ENCODE measurements around the gene LMOD2.
"Not testable (repeated sequence)": the region's sequence is repeated elsewhere in the genome, so short reads cannot be mapped to it uniquely, and the experiment has no call there.

The LMOD2 gene

DNA sequence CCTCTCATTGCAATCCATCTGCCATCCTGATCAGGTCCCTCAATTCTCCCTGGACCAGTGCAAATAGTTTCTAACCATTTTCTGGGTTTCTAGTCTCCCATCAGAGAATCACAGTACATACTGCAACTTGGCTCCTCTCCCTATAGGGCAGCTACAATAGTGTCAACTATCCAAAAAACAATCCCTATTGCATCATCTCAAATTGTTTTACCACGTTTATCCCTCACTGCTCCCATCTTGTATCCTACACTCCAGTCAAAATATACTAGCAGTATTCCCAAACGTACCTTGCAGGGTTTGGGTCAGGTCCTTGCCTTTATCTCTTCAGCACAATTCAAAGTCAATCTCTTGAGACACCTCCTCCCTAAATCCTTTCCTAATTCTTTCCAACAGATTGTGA lies 30.4 kb upstream of the LMOD2 start:
- POLR2A ChIA-PET: no interaction called here
- CTCF ChIA-PET: no interaction called here
- DNase-seq (ENCODE audit: extremely low spot score): no peak
- no peak for TF ChIP-seq FOXK2 (IDR thresholded peaks at IDR 0.05)
- no peak for TF ChIP-seq HDGF (IDR thresholded peaks at IDR 0.05; ENCODE audit: borderline replicate concordance)
- TF ChIP-seq L3MBTL2 (conservative IDR thresholded peaks at IDR 0.05): no peak
- no peak for TF ChIP-seq ARNT (IDR thresholded peaks at IDR 0.05)
- TF ChIP-seq NFRKB (IDR thresholded peaks at IDR 0.05): no peak

DNA sequence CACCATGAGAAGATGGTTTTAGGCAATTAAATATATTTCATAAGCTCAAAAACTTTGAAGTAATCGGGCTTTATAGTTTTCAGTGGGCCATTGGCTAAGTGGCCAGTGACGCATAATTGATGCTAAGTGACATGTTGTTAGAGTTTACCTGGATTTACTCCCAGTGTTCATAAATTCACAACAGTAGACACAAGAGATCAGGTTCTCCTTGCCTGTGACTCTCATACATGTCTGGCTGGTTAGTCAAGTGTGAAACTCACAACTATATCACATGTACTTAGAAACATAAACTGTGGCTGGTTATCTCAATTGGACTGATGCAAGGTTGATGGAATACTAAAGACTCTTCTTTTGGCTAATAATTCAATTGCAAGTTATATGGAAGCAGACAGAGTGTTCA lies 27.8 kb upstream of the LMOD2 start:
- TF ChIP-seq L3MBTL2 (conservative IDR thresholded peaks at IDR 0.05) (no peak), CTBP1 (IDR thresholded peaks at IDR 0.05; ENCODE audit: borderline replicate concordance) (no peak), NFRKB (IDR thresholded peaks at IDR 0.05) (no peak), FOXK2 (IDR thresholded peaks at IDR 0.05) (no peak), HDGF (IDR thresholded peaks at IDR 0.05; ENCODE audit: borderline replicate concordance) (no peak), TARDBP (IDR thresholded peaks at IDR 0.05) (no peak), ZNF384 (IDR thresholded peaks at IDR 0.05) (no peak), BHLHE40 (IDR thresholded peaks at IDR 0.05; ENCODE audit: borderline replicate concordance) (no peak), ELF4 (IDR thresholded peaks at IDR 0.05) (no peak), LEF1 (IDR thresholded peaks at IDR 0.05; ENCODE audit: borderline replicate concordance) (no peak), SP1 (IDR thresholded peaks at IDR 0.05) (no peak), SUZ12 (IDR thresholded peaks at IDR 0.05) (no peak), FOXM1 (IDR thresholded peaks at IDR 0.05; ENCODE audit: borderline replicate concordance) (no peak), ARNT (IDR thresholded peaks at IDR 0.05) (no peak), FOXA1 (IDR thresholded peaks at IDR 0.05) (no peak)
- TF ChIP-seq, protein P1, sequence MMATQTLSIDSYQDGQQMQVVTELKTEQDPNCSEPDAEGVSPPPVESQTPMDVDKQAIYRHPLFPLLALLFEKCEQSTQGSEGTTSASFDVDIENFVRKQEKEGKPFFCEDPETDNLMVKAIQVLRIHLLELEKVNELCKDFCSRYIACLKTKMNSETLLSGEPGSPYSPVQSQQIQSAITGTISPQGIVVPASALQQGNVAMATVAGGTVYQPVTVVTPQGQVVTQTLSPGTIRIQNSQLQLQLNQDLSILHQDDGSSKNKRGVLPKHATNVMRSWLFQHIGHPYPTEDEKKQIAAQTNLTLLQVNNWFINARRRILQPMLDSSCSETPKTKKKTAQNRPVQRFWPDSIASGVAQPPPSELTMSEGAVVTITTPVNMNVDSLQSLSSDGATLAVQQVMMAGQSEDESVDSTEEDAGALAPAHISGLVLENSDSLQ (IDR thresholded peaks at IDR 0.05): no peak

DNA sequence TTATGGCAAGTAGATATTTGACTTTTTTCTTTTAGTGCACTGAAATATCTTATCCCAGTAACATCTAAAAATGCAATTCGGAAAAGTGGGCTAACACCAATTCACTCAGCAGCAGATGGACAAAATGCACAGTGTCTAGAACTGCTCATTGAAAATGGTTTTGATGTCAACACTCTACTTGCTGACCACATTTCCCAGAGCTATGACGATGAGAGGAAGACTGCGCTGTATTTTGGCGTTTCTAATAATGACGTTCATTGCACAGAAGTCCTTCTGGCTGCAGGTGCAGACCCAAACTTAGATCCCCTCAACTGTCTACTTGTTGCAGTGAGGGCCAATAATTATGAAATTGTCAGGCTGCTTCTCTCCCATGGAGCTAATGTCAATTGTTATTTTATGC lies 26.8 kb upstream of the LMOD2 start:
- TF ChIP-seq SP1 (IDR thresholded peaks at IDR 0.05) (no peak), TARDBP (IDR thresholded peaks at IDR 0.05) (no peak), NFRKB (IDR thresholded peaks at IDR 0.05) (no peak)
- DNase-seq (ENCODE audit: extremely low spot score): no peak
- CTCF ChIA-PET: no interaction called here
- POLR2A ChIA-PET: no interaction called here

More for the DNA sequence above, 27.8 kb upstream of the LMOD2 start:
- DNase-seq (ENCODE audit: extremely low spot score): no peak
- ChIA-PET POLR2A (no interaction called here), CTCF (no interaction called here)

DNA sequence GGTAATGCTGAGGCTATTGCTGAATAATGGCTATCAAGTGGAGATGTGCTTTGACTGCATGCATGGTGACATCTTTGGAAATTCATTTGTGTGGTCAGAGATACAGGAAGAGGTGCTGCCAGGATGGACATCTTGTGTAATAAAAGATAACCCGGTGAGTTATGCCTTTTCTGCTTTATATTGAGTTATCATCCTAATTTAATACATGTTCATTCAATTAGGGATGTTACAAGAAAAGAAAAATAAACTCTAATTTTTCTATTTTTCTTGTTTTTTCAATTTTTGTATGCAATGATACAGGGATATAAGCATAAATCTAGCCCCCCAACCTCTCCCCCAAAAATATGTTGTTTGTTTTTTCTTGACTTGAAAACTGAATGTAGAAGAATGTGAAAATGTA lies 26.4 kb upstream of the LMOD2 start:
- TF ChIP-seq L3MBTL2 (conservative IDR thresholded peaks at IDR 0.05): no peak
- TF ChIP-seq ARNT (IDR thresholded peaks at IDR 0.05): no peak
- TF ChIP-seq SP1 (IDR thresholded peaks at IDR 0.05): no peak
- TF ChIP-seq HDGF (IDR thresholded peaks at IDR 0.05; ENCODE audit: borderline replicate concordance): no peak
- TF ChIP-seq CTBP1 (IDR thresholded peaks at IDR 0.05; ENCODE audit: borderline replicate concordance): no peak
- ChIA-PET CTCF (no interaction called here), POLR2A (no interaction called here)
- DNase-seq (ENCODE audit: extremely low spot score): no peak

DNA sequence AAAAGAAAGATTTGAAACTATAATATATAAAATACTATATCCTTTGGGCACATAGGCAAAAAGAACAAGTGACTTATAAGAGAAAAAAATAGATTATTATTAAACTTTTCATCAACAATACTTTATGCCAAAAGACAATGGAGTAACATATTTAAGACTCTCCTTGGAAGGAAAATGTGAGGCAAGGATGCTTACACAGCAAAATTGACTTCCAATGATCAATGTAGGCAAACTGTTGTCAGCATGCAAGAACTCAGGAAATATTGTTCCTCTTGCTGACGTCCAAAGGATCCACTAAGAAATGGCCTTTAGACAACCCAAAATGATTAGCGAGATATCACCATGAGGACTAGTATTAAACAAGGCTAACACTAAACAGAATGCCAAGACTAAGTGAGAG lies 22.9 kb upstream of the LMOD2 start:
- CTCF ChIA-PET: no interaction called here
- POLR2A ChIA-PET: no interaction called here
- TF ChIP-seq FOXM1 (IDR thresholded peaks at IDR 0.05; ENCODE audit: borderline replicate concordance): no peak
- no peak for TF ChIP-seq FOXA1 (IDR thresholded peaks at IDR 0.05)
- no peak for TF ChIP-seq ELF4 (IDR thresholded peaks at IDR 0.05)
- no peak for TF ChIP-seq SP1 (IDR thresholded peaks at IDR 0.05)
- TF ChIP-seq BHLHE40 (IDR thresholded peaks at IDR 0.05; ENCODE audit: borderline replicate concordance): no peak
- TF ChIP-seq, protein P1 (IDR thresholded peaks at IDR 0.05): no peak
- no peak for TF ChIP-seq SUZ12 (IDR thresholded peaks at IDR 0.05)
- no peak for TF ChIP-seq L3MBTL2 (conservative IDR thresholded peaks at IDR 0.05)
- TF ChIP-seq CTBP1 (IDR thresholded peaks at IDR 0.05; ENCODE audit: borderline replicate concordance): no peak
- TF ChIP-seq NFRKB (IDR thresholded peaks at IDR 0.05): no peak
- TF ChIP-seq ARNT (IDR thresholded peaks at IDR 0.05): no peak
- no peak for TF ChIP-seq HDGF (IDR thresholded peaks at IDR 0.05; ENCODE audit: borderline replicate concordance)
- no peak for TF ChIP-seq TARDBP (IDR thresholded peaks at IDR 0.05)
- no peak for TF ChIP-seq ZNF384 (IDR thresholded peaks at IDR 0.05)
- no peak for TF ChIP-seq LEF1 (IDR thresholded peaks at IDR 0.05; ENCODE audit: borderline replicate concordance)
- TF ChIP-seq FOXK2 (IDR thresholded peaks at IDR 0.05): no peak
- no peak for DNase-seq (ENCODE audit: extremely low spot score)

DNA sequence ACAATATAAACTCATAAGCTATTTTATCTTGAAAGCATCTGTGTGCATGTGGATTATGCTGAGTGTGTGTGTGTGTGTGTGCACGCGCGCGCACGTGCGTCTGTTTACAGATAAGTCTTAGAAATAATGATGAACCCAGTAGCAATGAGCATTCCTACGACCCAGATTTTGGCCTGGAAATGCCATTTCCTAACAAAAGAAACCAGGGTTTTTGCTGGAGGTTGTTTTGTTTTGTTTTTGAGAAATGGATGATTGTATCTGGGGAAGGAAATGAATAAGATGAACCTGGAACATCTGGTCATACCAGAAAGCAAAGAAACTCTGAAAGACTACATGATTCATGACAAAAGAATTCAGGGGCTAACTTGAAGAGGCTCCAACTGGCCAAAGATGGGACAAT lies 22.1 kb upstream of the LMOD2 start:
- POLR2A ChIA-PET: no interaction called here
- TF ChIP-seq SUZ12 (IDR thresholded peaks at IDR 0.05) (no peak), FOXK2 (IDR thresholded peaks at IDR 0.05) (no peak), BHLHE40 (IDR thresholded peaks at IDR 0.05; ENCODE audit: borderline replicate concordance) (no peak), CTBP1 (IDR thresholded peaks at IDR 0.05; ENCODE audit: borderline replicate concordance) (no peak), HDGF (IDR thresholded peaks at IDR 0.05; ENCODE audit: borderline replicate concordance) (no peak), ARNT (IDR thresholded peaks at IDR 0.05) (no peak), TARDBP (IDR thresholded peaks at IDR 0.05) (no peak), NFRKB (IDR thresholded peaks at IDR 0.05) (no peak), ZNF384 (IDR thresholded peaks at IDR 0.05) (no peak), ELF4 (IDR thresholded peaks at IDR 0.05) (no peak), L3MBTL2 (conservative IDR thresholded peaks at IDR 0.05) (no peak), FOXA1 (IDR thresholded peaks at IDR 0.05) (no peak), SP1 (IDR thresholded peaks at IDR 0.05) (no peak), FOXM1 (IDR thresholded peaks at IDR 0.05; ENCODE audit: borderline replicate concordance) (no peak), LEF1 (IDR thresholded peaks at IDR 0.05; ENCODE audit: borderline replicate concordance) (no peak)
- TF ChIP-seq, protein P1 (IDR thresholded peaks at IDR 0.05): no peak
- CTCF ChIA-PET: no interaction called here
- DNase-seq (ENCODE audit: extremely low spot score): no peak

DNA sequence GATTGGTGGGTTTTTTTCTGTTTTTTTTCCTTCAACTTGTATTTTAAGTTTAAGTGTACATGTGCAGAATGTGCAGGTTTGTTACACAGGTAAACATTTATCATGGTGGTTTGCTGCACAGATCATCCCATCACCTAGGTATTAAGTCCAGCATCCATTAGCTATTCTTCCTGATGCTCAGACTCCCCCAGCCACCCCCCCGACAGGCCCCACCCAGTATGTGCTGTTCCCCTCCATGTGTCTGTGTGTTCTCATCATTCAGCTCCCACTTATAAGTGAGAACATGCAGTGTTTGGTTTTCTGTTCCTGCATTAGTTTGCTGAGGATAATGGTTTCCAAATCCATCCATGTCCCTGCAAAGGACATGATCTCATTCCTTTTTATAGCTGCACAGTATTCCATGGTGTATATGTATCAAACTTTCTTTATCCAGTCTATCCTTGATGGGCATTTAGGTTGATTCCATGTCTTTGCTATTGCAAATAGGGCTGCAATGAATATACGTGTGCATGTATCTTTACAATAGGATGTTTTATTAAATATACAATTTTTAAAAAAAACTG lies 21.6 kb upstream of the LMOD2 start:
- DNase-seq (ENCODE audit: extremely low spot score); CTCF ChIA-PET; POLR2A ChIA-PET: not testable (repeated sequence)
